Stimulated activated naive CD4-positive, alpha-beta T cell (primary cell): ENCODE measurements around the gene CTRL.

Source experiments
- DNase-seq, 6 experiments: peaks; one replicate each; lab custom pipeline; 2025; lab: John Stamatoyannopoulos, UW

Gene CTRL

GRCh38 chr16:67963292-67963661 lies 31.6 kb upstream of the CTRL start:
- DNase-seq = no peak

DNA sequence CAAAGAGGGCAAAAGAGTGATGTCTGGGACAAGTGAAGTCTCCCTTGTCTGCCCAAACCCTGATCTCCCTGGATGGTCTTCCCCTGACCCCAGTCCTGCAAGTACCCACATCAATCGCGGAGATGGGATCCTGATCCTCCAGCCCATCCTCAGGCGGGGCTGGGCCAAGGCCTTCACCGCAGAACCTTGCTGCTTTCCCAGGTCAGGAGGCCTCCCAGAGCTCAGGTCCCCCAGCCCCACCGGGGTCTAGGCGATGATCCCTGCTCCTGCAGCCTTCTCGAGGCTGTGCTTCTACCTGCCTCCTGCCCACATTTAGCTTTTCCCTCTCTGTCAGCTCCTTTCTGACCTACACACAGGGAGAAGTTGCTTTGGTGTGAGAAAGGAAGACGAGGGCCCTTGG lies 30.5 kb upstream of the CTRL start:
- no peak for DNase-seq

- no peak for DNase-seq
Measured at GRCh38 chr16:67961551-67961957, 29.9 kb upstream of the CTRL start.

GRCh38 chr16:67959536-67960329 lies 28.1 kb upstream of the CTRL start:
- DNase-seq = no peak

DNA sequence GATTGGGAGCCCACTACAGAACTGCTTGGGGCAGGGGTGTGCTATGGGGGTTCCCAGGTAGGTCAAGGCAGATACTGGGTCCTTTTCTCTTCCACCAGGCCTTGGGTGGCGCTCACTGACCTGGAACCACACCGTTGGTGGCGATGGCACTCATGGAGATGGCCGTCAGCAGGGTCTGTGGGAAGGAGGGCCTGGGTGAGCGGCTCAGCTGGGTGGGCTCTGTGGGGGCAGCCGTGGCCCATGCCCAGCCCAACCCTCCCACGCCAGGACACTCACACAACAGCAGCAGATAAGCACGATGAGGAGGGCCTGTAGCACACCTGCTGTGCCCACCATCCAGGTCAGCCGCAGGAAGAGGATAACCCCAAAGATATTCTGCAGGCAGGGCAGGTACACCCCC lies 26.0 kb upstream of the CTRL start:
- DNase-seq = no peak

DNA sequence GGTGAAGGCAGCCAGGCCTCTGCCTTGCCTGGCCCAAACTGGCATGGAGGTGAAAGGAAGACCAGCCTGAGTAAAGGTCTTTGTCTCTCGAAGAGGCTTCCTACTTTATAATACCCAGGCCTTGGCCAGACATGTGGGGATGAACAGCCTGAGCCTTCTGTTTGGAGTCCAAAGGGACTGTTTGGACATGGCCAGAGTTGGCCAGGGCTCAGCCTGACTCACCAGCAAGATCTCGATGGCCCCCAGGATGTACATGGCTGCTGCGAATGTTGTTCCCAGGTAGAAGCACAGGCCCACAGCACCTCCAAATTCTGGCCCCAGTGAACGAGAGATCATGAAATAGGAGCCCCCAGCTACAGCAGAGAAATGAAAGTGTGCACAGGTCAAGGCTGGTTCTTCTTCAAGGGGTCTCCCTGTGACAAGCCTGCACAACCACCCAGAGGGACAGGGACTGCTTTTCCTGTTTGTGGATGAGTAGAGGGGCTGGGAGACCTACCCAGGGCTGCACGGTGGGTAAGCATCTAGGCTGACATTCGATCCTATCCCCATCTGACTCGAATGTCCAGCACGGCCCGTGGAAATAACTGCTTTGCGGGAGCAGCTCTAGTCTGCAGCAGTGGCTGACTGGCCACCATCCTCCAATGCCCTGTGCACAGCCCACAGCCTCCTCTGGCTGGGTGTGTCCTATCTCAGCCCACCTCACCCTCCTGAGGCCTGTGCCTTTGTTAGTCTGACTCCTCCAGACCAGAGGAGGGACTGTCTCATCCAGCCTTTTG lies 22.9 kb upstream of the CTRL start:
- no peak for DNase-seq

DNA sequence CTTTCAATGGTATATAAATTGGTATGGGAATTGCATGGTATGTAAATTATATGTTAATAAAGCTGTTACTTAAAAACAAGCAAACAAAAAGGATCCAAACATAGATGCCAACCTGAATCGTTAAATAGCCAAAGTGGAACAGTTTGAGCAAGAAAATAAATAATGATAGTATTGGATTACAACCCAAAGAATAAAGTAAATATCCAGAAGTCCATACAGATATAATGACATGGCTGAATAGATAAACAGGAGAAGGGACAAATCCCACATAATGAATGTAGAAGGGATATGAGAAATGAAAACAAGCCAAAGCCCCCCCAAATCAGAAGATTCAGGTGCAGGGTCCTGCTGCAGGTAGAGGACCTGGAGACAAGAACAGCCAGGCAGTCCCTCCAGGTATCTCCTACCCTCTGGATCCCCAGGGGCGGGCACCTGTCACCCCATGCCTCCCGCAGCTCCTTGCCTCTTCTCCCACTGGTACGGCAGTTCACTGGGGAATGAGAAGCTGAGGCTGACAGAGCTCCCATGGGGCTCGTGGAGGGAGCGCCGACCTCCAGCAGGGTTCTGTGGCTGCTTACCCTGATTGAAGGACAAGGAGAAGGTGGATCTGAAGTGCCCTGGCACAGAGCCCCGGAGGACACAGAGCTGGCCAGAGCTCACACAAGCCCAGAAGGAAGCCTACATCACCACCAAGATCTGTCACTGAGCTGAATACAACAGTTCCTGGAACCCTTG lies 22.1 kb upstream of the CTRL start:
- no peak for DNase-seq

DNA sequence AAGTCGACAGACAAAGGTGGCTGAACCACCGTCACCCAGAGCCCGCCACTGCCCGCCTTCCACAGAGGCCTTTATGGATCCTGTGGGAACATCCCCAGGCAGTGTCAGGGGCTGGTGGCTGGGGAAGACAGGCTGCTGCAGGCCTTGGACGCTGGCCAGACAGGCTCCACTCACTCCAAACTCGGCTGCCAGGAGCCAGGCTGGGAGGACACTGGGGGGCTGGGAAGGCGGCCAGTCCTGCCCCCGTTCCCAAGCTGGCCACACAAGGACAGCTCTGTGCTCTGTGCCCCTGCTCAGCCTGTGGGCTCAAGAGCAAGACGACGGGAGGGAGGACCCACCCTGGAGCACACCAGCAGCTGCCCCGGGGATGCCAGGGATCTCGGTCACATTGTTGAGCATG lies 19.8 kb upstream of the CTRL start:
- no peak for DNase-seq

DNA sequence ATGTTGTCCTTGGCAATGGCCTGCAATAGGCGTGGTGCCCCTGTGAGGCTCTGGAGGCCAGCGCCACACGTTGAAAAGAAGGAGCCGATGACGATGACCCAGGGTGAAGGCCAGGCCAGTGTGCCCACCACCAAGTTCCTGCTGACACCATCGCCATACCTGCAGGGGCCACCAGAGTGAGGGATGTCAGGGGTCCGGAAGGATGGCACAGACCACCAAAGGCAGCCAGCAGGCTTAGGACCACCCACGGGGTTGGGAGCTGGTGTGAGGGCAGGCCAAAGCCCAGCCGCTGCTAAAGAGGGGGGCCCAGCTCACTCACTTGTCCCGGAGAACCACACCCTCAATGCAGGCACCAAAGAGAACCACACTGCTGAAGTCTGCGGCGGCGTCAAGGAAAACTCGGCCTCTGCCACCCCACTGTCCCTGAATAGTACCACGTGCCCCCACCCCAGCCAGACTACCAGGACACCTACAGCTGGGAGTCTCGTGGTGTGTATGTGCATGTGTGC lies 18.7 kb upstream of the CTRL start:
- DNase-seq = no peak

DNA sequence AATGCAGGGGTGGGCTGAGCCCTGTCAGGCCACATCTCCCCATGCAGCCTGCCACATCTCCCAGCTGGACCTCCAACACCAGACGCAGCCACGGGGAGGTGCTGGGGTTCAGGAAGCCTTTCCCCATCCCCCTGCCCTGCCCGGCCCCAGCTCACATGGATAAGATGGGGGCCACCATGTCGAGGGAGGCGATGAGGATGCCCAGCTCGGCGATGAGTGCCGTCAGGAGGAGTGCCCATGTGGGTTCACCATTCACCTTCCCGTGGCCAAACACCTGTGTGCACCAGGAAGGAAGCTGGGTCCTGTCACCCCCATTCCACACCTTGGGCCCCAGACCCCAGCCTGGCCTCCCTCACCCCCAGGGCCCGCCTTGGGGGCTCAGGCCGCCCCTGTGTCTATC lies 18.0 kb upstream of the CTRL start:
- DNase-seq = no peak

GRCh38 chr16:67948015-67948414 lies 16.4 kb upstream of the CTRL start:
- no peak for DNase-seq

- DNase-seq = no peak
Measured at GRCh38 chr16:67946966-67947558, 15.4 kb upstream of the CTRL start.

DNA sequence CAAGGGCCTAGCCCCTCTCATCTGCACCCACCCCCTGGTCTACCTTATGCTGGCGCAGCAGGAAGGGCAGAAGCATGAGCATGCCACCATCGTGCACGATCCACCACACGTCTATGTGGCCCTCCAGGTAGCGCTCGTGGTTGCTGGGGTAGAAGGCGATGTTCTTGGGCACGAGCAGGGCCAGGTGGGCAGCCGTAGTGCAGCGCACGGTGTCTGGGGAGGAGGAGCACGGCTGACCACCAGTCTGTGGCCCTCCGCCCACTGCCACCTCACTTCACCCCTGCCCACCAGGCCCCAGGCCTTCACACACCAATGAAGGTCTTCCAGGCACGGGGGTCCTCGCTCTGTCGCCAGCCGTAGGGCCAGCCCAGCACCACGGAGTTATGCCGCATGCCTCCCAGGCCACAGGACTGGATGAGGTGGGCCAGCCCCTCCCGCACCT lies 14.5 kb upstream of the CTRL start:
- DNase-seq = no peak

- DNase-seq = no peak
Measured at GRCh38 chr16:67945392-67945933, 13.8 kb upstream of the CTRL start.

DNA sequence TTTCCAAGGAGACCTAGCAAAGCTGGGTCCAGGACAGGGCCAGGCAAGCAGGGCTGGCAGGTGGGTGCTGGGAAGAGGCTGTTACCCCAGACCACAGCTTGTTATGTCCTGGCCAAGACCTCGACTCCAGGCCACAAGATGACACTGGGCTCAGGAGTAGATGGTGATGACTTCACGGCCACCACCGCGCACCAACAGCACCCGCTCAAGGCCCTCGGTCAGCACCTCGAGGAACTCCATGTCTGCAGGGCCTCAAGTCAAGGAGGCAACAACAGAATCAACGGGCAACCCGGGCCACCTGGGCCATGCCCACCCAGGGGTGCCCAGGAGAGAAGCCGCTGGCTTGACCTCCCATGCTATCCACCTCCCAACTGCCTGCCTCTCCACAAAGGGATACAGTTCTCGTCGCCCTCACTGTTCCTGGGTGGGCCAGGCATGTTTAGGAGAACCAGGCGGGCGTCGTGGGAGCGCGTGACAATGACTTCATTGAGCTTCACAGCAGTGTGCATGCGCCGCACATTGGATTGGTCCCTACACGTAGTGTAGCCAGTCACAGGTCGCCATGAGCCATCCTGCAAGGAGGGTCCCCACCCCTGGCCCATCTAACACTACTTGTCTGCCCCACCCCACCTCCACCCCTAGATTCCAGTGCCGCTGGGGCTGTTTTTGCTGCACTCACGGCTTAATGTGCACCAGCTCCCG lies 13.2 kb upstream of the CTRL start:
- no peak for DNase-seq

GRCh38 chr16:67943619-67944504 lies 12.2 kb upstream of the CTRL start, which contains the start of gene LCAT:
Gene LCAT (minus strand): TSS chr16:67944120. CDS start chr16:67944101, 19 bp downstream.
- no peak for DNase-seq

GRCh38 chr16:67943256-67943618 lies 11.6 kb upstream of the CTRL start:
- DNase-seq = no peak

DNA sequence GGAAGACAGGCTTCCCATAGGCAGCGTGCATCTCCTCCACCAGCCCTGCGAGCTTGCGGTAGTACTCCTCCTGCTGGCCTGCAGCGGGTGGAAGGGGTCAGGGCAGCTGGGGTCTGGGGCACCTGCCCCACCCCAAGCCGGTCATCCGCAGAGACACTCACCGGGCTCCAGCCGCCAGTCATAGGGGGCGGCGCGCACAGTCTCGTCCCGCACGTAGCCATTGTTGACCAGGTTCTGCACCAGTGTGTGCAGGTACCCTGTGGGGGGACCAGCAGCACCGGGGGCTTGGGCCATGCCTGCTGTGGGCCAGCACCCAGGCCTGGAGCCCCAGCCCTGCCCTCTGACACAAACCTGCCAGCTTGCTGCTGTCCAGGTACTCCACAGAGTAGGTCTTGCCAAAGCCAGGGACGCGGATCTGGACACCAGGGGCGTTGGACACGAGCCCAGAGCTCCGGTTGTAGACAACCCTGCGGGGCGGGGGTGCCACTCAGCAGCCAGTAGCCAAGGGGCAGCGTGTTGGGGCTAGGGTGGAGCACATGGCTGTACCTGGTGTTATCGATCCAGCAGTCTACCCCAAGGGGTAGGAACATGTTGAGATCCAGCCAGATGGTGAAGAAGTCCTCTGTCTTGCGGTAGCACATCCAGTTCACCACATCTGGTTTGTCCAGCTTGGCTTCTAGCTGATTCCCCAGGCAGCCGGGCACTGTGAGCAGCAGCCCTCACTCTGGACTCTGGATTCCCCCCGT lies 11.0 kb upstream of the CTRL start:
- no peak for DNase-seq

DNA sequence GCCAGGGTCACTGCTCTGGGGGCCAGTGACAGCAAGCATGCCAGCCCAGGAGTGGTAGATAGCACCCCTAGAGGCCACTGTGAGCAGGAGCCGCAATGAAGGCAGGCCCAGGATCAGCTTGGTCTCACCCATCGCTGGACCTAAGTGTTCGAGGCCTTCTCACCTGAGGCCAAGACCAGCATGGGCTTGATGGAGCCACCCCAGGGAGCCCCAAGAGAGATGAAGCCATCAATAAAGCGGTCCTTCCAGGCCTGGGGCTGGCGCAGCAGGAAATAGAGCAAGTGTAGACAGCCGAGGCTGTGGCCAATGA lies 10.5 kb upstream of the CTRL start:
- peak in 2 of 6 experiments; percentile 7 to 16 for DNase-seq
